Medulla oblongata (tissue), 1 donor: ENCODE measurements around the gene SPINT3.
A peak's percentile ranks its signal among the peaks of the same experiment; 100 is the strongest.

Experiments
- DNase-seq: peaks from one replicate; pipeline ENCODE4 v3.0.0-alpha.2; 2015; ENCODE audit errors: extremely low spot score

The SPINT3 gene, protein sequence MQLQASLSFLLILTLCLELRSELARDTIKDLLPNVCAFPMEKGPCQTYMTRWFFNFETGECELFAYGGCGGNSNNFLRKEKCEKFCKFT

DNA sequence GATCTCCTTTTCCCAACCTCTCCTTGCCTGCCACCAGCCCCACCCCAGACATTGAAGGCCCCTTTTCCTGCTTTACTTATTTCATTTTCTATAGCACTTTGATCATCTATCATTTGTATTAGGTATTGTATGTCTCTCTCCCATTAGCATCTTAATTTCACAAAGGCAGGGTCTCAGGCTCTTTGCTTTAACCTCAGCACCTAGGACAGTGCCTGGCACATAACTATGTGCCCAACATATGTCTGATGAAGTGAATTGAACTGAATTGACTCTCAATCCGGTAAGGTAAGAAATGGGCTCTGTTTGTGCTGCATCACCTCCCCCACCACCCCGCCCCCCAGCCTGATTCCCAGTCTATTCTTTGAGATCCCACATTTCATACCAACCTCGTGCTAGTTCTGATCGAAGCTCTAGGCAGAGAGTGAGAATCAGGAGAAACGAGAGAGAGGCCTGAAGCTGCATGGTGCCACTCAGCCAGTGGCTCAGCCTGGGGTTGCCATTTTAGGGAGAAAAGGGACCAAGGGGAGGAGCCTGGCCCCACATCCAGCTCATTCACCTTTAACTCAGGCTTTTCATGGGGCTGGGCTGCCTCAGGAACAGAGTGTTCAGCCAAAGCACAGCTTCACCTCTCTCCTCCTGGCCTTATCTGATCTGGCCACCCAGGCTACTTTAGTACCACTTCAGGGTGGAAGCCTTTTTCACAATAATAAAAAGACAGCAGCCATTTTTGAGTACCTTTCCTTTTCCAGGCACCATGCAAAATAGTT lies at the start of gene SPINT3:
TSS of gene SPINT3 (minus strand) at position 476 of the 767 bp plus-strand sequence. CDS start at position 462, 14 bp downstream.
- DNase-seq, result no peak

DNA sequence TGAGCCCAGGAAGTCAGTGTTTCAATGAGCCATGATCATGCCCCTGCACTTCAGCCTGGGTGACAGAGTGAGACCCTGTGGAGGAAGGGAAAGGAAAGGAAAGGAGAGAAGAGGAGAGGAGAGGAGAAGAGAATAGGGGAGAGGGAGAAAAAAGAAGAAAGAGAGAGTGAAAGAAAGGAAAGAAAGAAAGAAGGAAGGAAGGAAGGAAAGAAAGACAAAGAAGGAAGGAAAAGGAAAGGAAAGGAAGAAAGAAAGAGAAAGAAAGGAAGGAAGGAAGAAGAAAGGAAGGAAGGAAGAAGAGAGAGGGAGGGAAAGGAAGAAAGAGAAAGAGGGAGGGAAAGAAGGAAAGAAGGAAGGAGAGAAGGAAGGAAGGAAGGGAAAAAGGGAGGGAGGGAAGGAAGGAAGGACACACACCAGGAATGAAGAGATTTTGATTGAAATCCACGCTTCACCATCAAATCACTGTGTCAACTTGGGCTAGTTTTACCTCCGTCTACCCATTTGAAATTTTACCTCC lies 49.4 kb upstream of the SPINT3 start:
- DNase-seq, result no peak

DNA sequence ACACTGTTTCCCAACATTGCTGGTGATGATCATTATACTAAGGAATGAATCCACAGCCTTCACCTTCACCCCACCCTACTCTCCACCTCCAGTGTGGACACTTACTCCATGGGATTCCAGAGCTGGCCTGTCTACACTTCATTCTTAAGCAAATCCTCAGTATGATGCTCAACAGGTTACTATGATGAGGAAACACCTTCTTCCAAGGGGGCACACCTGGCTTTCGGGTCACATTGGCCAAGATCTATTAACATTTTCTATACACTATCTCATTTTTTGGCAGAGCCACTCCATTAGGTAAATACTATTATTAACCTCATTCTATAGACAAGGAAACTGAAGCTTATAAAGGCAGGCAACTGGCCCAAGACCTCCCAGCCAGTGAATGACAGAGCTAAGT lies 39.8 kb upstream of the SPINT3 start:
- DNase-seq, result no peak

DNA sequence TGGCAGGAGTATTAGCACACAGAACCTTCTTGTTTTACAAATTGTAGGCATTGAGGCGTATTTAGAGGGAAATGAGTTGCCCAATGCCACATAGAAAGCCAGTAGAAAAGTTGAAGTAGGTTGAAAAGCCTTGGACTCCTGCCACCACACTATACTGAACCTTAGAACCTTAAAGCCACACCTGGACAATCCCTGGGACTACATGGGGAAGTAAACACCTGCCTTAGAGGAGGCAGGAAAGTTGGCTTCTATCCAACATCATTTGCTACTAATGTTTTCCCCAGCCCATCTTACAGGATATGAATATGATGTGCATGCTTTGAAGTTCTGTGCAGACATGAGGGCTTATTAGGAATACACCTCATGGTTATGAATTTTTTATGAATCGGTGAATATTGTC lies 37.0 kb upstream of the SPINT3 start:
- DNase-seq, result no peak

DNA sequence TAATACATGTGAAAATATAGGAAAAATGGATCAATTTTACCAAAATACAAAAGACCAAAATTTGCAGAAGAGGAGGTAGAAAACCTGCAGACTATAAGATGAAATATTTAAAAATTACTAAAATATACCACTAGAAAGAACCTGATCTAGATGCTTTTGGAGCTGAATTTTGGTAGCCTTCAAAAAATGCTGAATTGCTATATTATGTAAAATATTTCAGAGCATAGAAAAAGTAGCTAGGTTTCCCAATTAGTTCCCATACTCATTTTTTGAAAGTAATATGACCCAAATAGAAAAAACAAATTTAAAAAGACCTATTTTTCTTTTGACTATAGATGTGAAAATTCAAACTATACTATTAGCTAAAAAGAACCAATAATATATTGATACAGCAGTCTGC lies 35.3 kb upstream of the SPINT3 start:
- DNase-seq, result no peak

DNA sequence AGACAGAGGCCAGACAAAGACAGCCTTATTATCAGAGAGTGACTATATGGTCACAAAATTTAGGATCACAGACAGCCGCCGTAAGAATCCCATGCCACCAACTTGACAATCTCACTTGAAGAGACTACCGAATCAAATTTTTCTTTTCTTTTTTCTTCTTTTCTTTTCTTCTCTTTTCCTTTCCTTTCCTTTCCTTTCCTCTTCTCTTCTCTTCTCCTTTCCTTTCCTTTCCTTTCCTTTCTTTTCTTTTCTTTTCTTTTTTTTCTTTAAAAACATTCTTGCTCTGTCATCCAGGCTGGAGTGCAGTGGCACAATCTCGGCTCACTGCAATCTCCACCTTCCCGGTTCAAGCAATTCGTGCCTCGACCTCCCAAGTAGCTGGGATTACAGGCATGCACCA lies 33.0 kb upstream of the SPINT3 start:
- no peak for DNase-seq

DNA sequence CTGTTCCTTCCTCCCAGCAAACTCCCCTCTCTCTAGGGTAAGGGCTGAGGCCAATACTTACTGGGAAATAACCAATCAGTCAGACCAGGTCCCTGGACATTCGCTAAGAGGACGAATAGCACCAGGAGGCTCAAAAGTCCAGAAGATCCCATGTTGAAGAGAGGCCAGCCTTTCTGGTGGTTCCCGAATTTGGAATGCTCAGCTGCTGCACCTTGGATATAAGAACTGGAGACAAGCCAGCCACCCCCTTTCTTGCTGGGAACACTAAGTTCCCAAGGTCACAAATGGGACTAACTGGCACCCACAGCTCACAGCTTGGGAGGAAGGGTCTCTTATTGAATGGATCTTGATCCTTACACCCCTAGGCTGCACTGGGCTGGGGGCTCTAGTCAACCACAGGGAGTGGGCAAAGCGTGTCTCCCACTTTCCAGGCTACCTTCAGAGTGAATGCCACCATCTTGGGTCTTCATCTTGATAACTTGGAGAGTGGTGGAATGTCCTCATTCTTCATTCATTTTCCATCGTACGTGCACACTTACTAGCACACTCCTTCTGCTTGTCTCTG lies 31.9 kb upstream of the SPINT3 start, which contains the start of gene EPPIN:
TSS of gene EPPIN (minus strand) at position 196 of the 565 bp plus-strand sequence. CDS start at position 152, 44 bp downstream.
- DNase-seq, result no peak

DNA sequence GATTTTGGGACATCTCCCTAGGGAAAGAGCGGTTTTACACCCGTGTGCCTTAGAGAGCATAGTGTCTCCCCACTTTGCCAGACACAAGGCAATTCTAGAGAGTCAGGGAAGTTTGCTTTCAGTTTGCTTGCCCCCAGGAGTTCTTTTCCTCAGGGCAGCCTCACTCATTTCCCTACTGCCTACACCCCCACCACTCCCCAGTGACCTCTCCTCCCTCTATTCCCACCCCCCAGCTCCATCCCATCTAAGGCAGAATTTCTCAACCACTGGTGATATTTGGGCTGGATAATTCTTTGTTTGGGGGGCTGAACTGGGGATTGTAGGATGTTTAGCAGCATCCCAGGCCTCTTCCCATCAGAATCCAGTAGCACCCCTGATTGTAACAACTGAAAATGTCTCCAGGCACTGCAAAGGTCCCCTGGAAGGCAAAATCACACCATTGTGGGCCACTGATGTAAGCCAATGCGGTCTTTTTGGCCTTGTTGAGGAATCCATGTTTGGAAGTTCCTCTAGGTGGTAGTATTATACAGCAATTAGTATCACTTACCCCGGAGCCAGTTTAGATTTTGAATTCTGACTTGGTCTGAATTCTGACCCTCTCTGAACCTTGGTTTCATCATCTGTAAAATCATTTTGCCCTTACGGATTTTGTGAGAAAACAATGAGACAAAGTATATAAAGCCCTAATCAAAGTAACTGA lies 30.5 kb upstream of the SPINT3 start:
- DNase-seq, result peak; percentile 38

DNA sequence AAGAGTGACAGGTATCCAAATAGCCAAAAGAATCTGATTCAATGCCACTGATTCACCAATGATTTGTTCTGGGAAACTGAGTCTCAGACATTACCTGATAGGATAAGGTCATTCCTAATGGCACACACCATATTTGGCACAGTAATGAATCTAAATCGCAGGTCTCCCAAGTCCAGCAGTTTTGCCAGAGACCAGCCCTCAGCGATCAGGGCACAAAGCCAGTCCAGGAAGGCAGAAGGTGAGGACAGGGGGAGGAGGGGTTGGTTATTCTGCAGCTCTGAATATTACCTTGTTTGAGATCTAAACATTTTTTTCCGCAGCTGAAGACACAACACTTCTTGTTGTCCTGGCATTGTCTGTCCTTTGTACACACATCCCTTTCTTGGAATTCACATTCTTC lies 29.9 kb upstream of the SPINT3 start:
- DNase-seq, result no peak

DNA sequence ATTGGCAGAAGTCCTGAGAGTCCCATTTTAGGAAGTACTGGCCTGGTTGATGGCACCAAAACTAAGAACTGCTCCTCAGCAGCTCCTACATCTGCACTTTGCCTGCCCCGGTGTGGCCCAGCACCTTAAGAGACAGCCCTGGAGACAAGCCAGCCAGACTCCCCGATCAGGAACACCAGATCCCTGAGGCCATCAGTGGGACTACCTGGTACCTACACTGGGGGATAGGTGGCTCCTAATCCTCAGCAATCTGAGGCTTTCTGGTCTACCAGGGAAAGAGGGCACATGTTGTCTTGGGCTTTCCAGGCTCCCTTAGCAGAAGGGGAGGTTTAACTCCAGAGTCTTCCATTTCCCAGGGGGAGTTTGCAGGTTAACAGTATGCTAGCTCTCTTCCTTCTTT lies 24.0 kb upstream of the SPINT3 start, which contains the start of gene WFDC6:
TSS of gene WFDC6 (minus strand) at position 101 of the 400 bp plus-strand sequence. CDS start at position 26, 75 bp downstream.
- no peak for DNase-seq

DNA sequence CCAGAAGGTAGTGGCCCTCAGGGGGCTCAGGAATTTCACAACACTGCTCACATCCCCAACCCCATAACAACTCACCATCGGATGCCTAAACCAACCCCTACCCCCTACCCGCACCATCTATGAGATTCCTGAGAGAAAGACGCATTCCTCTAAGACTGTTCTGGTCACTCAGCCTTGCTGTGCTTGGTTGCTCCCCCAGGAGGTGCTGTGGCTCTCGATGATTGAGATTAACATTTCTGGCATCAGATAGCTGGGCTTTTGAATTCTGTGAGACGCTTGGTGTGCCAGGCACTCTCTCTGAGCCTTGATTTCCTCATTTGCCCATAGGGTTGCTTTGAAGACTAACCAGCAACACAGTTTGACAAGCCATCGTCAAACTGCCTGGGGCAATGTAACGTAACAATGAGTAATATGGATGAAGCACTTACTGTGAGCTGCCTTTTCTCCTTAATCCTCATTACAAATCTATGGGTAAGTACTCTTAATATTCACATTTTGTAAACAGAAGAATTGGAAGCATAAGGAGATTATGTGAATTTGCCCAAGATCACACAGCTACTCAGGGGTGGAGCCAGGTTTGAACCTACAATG lies 22.9 kb upstream of the SPINT3 start:
- DNase-seq, result no peak

DNA sequence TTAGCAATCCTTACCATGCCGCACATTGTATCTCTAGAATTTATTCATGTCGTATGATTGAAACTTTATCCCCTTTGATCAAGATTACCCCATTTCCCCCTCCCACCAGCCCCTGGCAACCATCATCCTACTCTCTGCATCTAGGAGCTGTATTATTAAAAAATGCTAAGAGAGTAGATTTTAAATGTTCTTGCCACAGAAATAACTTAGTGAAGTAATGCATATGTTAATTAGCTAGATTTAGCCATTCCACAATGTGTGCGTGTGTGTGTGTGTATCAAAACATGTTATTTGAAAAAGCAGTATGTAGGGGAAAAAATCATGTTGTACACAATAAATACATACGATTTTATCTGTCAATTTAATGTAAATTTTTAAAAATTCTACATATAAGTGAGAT lies 11.9 kb upstream of the SPINT3 start:
- DNase-seq, result no peak

DNA sequence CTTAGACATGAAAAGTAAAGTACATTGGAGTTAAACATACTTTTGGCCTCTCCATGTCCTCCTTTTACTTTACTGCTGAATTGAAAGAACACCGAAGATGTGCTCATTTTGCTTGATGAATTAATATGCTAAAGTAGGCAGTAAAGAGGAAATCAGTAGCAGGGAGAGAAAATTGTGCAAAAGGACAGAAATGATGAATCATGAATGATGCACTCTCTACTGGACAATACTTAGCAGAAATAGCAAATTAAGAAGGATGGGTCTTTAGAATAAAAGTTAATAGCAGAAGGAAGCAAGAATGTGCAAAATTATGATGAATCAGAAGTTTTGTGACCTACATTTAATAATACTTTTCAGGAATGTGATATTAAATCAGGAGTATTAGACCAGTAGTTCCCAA lies 8.4 kb upstream of the SPINT3 start:
- no peak for DNase-seq

DNA sequence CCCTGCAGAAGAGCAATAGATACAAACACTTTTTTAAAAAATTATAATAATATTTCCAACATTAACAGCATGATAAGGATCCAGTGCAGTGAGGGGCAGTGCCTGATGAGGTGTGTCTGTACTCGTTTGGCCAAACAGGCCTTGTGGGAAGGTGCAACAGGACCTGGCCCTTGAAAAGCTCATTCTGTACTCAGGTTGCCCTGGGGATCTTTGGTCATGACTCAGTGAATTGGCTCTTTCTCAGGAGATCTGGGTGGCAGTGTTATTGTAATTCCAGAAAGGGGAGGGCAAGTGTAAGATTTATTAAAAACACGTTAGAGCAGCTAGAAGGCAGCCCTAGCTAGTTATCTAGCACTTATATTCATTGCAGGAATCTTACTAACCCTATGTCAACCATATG lies 2.9 kb upstream of the SPINT3 start:
- DNase-seq, result no peak

DNA sequence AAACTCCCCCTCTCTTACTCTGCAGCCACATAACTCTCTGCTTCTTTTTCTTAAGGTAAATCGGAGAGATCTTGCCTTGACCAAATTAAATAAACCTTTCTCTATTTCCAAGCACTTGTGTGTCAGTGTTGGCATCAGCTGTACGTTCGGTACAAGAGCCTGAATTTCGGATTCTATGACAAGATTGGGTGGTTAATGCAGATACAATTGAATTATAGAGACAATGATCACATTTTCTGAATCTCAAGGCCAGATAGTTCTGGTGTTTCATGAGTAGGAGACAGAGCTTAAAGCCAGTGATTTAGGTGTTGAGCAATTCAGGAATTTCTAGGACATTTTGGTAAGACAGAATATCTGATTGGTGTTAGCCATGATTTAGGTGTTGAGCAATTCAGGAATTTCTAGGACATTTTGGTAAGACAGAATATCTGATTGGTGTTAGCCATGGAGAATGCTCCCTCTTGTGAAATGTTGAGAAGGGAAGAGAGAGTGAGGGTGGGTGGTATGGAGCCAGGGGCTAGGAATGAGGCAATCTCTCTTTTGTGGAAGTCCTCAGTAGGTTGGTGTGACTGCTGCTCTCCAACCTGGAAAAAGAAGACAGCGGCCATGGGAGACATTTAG lies 5.1 kb downstream of the SPINT3 start:
- DNase-seq, result no peak

DNA sequence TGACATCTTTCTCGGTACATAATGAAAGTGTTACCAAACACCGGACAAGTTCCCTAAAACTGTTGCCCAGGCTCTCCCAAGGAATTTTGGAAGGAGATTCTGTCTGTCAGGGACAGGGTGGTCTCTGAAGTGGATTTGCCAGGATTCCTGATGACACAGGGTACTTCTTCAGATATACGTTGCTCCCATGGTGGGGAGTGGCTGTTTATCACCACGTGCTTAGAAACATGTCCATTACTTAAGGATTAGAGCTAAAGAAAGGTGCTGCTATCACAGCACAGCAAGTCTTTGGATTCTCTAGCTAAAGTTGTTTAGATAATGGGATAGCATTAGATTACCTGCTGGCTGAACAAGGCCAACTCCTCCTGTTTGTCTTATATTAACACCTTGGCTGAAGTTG lies 6.3 kb downstream of the SPINT3 start:
- DNase-seq, result no peak

DNA sequence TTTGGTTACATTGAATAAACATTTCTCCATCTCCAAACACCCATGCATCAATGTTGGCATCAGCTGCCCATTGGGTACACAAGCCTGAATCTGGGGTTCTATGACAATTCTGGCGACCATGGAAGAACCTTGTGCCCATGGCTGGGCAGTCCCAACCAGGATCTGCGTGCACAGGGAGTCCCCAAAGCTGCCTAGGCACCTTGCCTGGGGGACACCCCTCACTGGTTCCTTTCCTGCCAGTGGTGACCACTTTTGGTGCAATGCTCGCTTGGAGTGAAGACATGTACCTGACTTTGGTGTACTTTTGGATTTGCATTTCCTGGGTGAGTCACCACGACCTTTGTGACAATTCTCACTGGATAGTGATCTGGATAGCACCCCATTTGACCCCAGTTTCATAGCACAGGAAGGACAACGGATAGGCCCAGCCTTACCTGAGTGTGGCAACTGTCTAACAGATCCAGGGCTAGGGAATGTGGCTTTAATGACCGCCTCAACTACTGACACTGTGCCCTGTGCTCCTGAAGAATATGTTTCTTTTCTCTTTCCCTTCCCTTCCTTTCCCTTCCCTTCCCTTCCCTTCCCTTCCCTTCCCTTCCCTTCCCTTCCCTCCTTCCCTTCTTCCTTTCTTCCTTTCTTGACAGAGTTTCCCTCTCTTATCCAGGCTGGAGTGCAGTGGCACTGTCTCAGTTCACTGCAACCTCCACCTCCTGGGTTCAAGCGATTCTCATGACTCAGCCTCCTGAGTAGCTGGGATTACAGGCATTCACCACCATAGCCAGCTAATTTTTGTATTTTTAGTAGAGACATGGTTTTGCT lies 7.1 kb downstream of the SPINT3 start:
- DNase-seq, result no peak

DNA sequence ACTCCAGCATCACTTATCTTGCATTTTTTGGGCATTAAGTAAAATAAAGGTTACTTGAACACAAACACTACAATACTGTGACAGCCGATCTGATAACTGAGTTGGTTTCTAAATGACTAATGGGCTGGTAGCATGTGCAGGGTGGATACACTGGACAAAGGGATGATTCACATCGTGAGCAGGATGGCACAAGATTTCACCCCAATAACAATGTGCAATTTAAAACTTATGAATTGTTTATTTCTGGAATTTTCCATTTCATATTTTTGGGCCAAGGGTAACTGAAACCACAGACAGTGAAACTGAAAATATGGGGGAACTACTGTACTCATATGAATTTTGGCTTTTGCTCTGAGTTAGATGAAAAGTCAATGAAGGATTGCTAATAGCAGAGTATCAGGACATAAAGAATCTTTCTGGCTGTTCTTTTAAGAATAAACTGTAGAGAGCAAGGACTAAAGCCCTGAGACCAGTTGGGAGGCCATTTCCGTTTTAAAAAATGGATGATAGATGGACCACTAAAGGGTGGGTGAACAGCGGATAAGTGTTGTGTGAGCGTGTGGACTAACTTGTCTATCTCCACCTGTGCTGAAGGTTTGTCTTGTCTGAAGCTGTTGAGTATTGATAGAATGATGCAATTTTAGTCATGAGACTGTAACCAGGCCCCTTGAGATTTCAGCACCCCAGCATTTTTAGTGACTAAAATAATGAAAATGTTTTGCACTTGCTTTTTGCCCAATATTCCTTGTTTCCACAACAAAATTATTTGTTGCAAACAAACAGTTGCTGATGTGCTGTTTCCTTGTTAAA lies 8.2 kb downstream of the SPINT3 start:
- peak; percentile 2 for DNase-seq

DNA sequence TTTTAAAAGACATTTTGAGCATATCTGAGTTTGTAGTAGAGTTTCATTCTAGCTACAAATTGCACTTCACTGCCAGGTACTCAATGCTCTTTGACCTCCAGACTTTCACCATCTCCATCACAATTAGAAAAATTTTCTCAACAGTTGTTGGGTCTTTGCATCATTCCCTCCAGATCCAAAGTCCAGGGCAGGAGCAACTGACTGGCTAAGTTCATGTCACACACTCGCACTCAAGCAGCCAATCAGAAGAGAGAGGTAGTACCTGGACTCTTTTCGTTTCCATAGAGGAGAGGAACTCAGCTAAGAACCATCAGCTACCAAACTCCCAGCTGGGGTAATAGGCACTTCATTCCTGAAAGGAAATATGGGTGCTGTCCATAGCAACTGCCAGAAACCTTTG lies 9.0 kb downstream of the SPINT3 start:
- DNase-seq, result no peak

DNA sequence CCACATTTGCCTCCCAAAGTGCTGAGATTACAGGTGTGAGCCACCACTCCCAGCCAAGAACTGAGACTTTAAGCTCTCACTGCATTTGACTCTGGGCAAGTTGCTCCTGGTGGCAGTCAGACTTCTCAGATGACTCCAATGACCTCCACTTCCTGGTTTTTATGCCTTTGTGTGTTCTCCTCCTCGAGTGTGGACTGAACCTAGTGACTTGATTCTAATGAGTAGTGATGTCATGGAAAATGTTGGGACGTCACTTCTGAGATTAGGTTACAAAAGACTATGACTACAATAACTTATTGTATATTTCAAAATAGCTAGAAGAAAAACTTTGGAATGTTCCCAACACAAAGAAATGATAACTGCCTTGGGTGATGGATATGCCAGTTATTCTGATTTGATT lies 12.0 kb downstream of the SPINT3 start:
- no peak for DNase-seq
